HL-60 (cell line): ENCODE data around the gene HOOK2.

Experiments
- DNase-seq, 2 experiments: peaks; one replicate each; pipeline ENCODE4 v3.0.0-alpha.2; 2010 to 2020; ENCODE audit warnings: low read depth in 1 of 2, low spot score in 1 of 2
- H3K27ac ChIP-seq: fragments of 250-450 bp; sonication (Bioruptor Pico); replicated peaks from 2 replicates; pipeline ENCODE4 v1.5.1; 2020; ENCODE audit warnings: mild to moderate bottlenecking, moderate library complexity
- H3K27me3 ChIP-seq: fragments of 250-450 bp; sonication (Bioruptor Pico); 2 replicates; pipeline ENCODE4 v1.5.1; 2021; ENCODE audit warnings: mild to moderate bottlenecking, moderate library complexity; ENCODE audit not compliant: insufficient read depth, poor library complexity, severe bottlenecking
- H3K4me3 ChIP-seq: replicated peaks from 2 replicates; pipeline ENCODE4 v1.5.1; 2011; ENCODE audit warnings: mild to moderate bottlenecking, control low read depth, low read length; ENCODE audit not compliant: insufficient read depth
- GABPA ChIP-seq: IDR thresholded peaks from 2 replicates; pipeline ENCODE4 v1.6.1; 2012; ENCODE audit warnings: low read depth
- POLR2AphosphoS5 ChIP-seq: IDR thresholded peaks from 2 replicates; pipeline ENCODE4 v1.6.1; 2012; ENCODE audit warnings: low read depth
- SPI1 ChIP-seq: IDR thresholded peaks from 2 replicates; pipeline ENCODE4 v1.6.1; 2012; ENCODE audit warnings: low read depth, mild to moderate bottlenecking, borderline replicate concordance
- TF ChIP-seq, protein P1 (sequence below): IDR thresholded peaks from 2 replicates; pipeline ENCODE4 v1.6.1; 2012; ENCODE audit warnings: low read depth; ENCODE audit not compliant: insufficient replicate concordance
- TF ChIP-seq, protein P2 (sequence below): IDR thresholded peaks from one replicate; pipeline ENCODE4 v1.5.1; 2011; ENCODE audit warnings: low read length, control low read depth, inconsistent platforms; ENCODE audit not compliant: insufficient read depth

Gene HOOK2

DNA sequence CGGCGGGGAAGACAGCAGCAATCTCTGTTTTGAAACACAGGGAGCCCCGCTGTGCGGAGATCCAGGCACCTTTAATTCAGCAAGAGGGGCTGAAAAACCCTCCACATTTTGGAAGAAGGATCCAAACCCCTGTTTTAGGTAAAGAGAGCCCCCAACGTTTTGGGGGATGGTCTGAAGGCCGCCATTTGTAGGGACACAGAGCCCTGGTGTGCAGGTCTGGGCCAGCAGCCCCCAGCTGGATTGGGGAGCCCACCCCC, 3.5 kb upstream of the HOOK2 start:
- TF ChIP-seq, protein P1, sequence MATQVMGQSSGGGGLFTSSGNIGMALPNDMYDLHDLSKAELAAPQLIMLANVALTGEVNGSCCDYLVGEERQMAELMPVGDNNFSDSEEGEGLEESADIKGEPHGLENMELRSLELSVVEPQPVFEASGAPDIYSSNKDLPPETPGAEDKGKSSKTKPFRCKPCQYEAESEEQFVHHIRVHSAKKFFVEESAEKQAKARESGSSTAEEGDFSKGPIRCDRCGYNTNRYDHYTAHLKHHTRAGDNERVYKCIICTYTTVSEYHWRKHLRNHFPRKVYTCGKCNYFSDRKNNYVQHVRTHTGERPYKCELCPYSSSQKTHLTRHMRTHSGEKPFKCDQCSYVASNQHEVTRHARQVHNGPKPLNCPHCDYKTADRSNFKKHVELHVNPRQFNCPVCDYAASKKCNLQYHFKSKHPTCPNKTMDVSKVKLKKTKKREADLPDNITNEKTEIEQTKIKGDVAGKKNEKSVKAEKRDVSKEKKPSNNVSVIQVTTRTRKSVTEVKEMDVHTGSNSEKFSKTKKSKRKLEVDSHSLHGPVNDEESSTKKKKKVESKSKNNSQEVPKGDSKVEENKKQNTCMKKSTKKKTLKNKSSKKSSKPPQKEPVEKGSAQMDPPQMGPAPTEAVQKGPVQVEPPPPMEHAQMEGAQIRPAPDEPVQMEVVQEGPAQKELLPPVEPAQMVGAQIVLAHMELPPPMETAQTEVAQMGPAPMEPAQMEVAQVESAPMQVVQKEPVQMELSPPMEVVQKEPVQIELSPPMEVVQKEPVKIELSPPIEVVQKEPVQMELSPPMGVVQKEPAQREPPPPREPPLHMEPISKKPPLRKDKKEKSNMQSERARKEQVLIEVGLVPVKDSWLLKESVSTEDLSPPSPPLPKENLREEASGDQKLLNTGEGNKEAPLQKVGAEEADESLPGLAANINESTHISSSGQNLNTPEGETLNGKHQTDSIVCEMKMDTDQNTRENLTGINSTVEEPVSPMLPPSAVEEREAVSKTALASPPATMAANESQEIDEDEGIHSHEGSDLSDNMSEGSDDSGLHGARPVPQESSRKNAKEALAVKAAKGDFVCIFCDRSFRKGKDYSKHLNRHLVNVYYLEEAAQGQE: no peak
- TF ChIP-seq GABPA: no peak
- TF ChIP-seq, protein P2, sequence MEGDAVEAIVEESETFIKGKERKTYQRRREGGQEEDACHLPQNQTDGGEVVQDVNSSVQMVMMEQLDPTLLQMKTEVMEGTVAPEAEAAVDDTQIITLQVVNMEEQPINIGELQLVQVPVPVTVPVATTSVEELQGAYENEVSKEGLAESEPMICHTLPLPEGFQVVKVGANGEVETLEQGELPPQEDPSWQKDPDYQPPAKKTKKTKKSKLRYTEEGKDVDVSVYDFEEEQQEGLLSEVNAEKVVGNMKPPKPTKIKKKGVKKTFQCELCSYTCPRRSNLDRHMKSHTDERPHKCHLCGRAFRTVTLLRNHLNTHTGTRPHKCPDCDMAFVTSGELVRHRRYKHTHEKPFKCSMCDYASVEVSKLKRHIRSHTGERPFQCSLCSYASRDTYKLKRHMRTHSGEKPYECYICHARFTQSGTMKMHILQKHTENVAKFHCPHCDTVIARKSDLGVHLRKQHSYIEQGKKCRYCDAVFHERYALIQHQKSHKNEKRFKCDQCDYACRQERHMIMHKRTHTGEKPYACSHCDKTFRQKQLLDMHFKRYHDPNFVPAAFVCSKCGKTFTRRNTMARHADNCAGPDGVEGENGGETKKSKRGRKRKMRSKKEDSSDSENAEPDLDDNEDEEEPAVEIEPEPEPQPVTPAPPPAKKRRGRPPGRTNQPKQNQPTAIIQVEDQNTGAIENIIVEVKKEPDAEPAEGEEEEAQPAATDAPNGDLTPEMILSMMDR: no peak
- TF ChIP-seq SPI1: no peak
- no peak for TF ChIP-seq POLR2AphosphoS5
- no peak for DNase-seq
- Histone ChIP-seq H3K4me3 (no peak overlapping the region), H3K27me3 (no peaks in the 10 kb centered on the region), H3K27ac (peak overlapping the region; percentile 88)

DNA sequence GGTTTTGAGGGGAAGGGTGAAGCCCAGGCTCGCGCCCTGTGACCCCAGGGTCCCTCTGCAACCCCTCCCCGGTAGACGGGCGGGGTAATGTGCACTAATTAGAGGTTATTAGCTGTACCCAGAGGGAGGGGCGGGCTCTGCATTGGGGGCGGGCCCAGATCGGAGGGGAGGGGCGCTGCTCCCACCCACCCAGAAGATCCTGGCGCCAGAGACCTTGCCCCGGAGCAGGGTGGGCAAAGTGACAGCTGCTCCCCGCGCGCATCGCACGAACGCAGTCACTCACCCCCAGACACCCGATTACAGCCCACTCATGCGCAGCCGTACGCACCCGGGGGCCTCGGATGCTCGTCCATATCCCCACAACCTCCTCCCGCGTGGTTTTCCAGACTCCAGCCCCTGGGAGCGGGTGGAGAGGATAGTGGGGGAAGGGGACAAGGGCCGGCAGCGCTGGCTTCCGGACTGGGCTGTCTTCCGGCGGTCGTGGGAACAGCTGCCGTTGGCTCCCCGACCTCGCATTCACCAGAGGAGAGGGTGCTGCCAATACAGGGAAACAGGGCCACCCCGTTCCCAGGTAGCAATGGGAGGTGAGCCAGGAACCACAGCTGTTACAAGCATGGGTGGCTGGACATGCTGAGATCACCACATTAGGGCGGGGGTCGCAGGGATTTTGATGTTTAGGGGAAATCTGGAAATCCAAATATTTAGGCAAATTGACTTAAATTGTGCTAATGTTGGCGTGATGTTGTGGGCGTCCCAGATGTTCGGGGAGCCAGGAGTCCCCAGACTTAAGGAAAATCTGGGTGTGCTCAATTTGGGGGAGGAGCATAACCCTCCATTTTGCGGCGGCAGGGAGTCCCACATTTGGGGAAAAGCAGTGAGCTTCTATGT, 2.9 kb upstream of the HOOK2 start:
- Histone ChIP-seq H3K27ac (peak overlapping the region; percentile 88), H3K4me3 (peak overlapping the region; percentile 78), H3K27me3 (no peaks in the 10 kb centered on the region)
- peak in 1 of 2 experiments; percentile 73 for DNase-seq
- TF ChIP-seq, protein P2: no peak
- TF ChIP-seq, protein P1: no peak
- TF ChIP-seq POLR2AphosphoS5: peak; percentile 43

DNA sequence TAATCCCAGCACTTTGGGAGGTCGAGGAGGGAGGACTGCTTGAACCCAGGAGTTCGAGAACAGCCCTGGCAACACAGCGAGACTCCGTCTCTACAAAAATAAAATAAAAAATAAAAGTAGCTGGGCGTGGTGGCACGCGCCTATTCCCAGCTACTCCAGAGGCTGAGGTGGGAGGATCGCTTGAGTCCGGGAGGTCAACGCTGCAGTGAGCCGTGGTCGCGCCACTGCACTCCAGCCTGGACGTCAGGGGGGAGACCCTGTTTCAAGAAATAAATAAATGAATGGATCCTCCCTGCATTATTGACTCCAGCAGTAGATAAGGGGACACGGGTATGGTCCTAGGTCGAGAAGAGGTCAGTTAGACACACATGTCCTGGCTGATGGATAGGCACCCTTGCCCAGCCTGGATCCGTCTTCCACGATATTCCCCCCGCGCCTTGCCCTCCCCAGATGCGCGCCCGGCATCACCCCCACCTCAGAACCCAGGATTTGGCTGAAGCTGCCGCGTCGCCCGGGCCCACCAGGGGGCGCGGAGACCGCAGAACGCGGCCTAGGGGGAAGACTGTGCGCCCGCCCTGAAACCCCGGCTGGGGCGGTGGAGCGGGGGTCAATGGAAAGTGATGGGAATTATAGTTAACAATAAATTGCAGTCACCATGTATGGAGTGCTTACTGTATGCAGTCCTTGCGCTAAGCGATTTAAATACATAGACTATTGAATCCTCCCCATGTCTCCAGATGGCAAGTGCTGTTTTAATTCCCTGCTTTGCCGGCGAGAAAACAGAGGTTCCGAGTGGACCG, 2.1 kb upstream of the HOOK2 start:
- DNase-seq: peak in 1 of 2 experiments; percentile 81
- Histone ChIP-seq H3K27me3 (no peaks in the 10 kb centered on the region), H3K27ac (peak overlapping the region; percentile 88), H3K4me3 (peak overlapping the region; percentile 78)
- TF ChIP-seq, protein P1: no peak
- TF ChIP-seq, protein P2: peak; percentile 59
- TF ChIP-seq SPI1: no peak
- no peak for TF ChIP-seq GABPA
